Stimulated activated CD8-positive, alpha-beta memory T cell treated with anti-CD3 and anti-CD28 coated beads, Interleukin-4, amount 100 ng/mL, for 48 hours (primary cell): ENCODE data around the gene HEATR3.

Experiments used
- DNase-seq: peaks from one replicate; pipeline ENCODE4 v3.0.0-alpha.2; 2020

The HEATR3 gene

GRCh38 chr16:50058091-50058771, 7.5 kb upstream of the HEATR3 start:
- DNase-seq, result no peak

- DNase-seq, result no peak
Observed at GRCh38 chr16:50059111-50059510, 6.7 kb upstream of the HEATR3 start.

- no peak for DNase-seq
Observed at GRCh38 chr16:50059669-50060068, 6.1 kb upstream of the HEATR3 start.

GRCh38 chr16:50061326-50061725, 4.4 kb upstream of the HEATR3 start:
- no peak for DNase-seq

- no peak for DNase-seq
Observed at GRCh38 chr16:50065241-50065623, 538 bp upstream of the HEATR3 start.

GRCh38 chr16:50066482-50067289, 916 bp downstream of the HEATR3 start:
- no peak for DNase-seq

- peak; percentile 35 for DNase-seq
Observed at GRCh38 chr16:50067290-50067853, 1.6 kb downstream of the HEATR3 start.

- DNase-seq, result no peak
Observed at GRCh38 chr16:50068550-50068949, 2.8 kb downstream of the HEATR3 start.

GRCh38 chr16:50069060-50069459, 3.3 kb downstream of the HEATR3 start:
- no peak for DNase-seq

GRCh38 chr16:50071075-50071671, 5.4 kb downstream of the HEATR3 start:
- no peak for DNase-seq

- no peak for DNase-seq
Observed at GRCh38 chr16:50072730-50073129, 7.0 kb downstream of the HEATR3 start.

GRCh38 chr16:50079397-50080140, 13.8 kb downstream of the HEATR3 start:
- DNase-seq, result no peak

GRCh38 chr16:50081428-50082018, 15.8 kb downstream of the HEATR3 start:
- no peak for DNase-seq

- DNase-seq, result no peak
Observed at GRCh38 chr16:50083996-50084395, 18.2 kb downstream of the HEATR3 start.

GRCh38 chr16:50086176-50086575, 20.4 kb downstream of the HEATR3 start:
- no peak for DNase-seq

- DNase-seq, result no peak
Observed at GRCh38 chr16:50088302-50088701, 22.5 kb downstream of the HEATR3 start.

GRCh38 chr16:50092891-50093290, 27.1 kb downstream of the HEATR3 start:
- DNase-seq, result no peak

- no peak for DNase-seq
Observed at GRCh38 chr16:50093607-50094539, 28.1 kb downstream of the HEATR3 start.

GRCh38 chr16:50096791-50097190, 31.0 kb downstream of the HEATR3 start:
- no peak for DNase-seq

GRCh38 chr16:50099957-50100648, 34.3 kb downstream of the HEATR3 start:
- DNase-seq, result no peak
